Measurements from ENCODE around the gene CFAP70.

DNA sequence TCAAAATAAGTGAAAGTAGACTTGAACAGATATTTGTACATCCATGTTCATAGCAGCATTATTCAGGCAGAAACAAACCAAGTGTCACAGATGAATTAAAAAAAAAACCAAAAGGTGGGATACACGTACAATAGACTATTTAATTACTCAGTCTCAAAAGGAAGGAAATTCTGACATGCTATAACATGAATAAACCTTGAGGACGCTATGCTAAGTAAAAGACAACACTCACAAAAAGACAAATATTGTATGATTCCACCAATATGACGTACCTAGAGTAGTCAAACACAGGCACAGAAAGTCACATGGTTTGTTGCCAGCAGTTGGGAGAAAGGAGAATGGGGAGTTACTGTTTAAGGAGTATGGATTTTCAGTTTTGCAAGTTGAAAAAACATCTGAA lies 18.0 kb upstream of the CFAP70 start:
- TF ChIP-seq, protein P1, sequence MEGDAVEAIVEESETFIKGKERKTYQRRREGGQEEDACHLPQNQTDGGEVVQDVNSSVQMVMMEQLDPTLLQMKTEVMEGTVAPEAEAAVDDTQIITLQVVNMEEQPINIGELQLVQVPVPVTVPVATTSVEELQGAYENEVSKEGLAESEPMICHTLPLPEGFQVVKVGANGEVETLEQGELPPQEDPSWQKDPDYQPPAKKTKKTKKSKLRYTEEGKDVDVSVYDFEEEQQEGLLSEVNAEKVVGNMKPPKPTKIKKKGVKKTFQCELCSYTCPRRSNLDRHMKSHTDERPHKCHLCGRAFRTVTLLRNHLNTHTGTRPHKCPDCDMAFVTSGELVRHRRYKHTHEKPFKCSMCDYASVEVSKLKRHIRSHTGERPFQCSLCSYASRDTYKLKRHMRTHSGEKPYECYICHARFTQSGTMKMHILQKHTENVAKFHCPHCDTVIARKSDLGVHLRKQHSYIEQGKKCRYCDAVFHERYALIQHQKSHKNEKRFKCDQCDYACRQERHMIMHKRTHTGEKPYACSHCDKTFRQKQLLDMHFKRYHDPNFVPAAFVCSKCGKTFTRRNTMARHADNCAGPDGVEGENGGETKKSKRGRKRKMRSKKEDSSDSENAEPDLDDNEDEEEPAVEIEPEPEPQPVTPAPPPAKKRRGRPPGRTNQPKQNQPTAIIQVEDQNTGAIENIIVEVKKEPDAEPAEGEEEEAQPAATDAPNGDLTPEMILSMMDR (IDR thresholded peaks at IDR 0.05): no peak
- TF ChIP-seq, protein P2, sequence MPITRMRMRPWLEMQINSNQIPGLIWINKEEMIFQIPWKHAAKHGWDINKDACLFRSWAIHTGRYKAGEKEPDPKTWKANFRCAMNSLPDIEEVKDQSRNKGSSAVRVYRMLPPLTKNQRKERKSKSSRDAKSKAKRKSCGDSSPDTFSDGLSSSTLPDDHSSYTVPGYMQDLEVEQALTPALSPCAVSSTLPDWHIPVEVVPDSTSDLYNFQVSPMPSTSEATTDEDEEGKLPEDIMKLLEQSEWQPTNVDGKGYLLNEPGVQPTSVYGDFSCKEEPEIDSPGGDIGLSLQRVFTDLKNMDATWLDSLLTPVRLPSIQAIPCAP (CRISPR knock-in tag; IDR thresholded peaks at IDR 0.05): no peak
- TF ChIP-seq CREM (CRISPR knock-in tag; IDR thresholded peaks at IDR 0.05) (no peak), CBFB (CRISPR knock-in tag; IDR thresholded peaks at IDR 0.05; ENCODE audit: low read depth) (no peak), SMAD4 (CRISPR knock-in tag; IDR thresholded peaks at IDR 0.05) (no peak), FOXP1 (CRISPR knock-in tag; IDR thresholded peaks at IDR 0.05; ENCODE audit: borderline replicate concordance) (no peak), NFE2L1 (CRISPR knock-in tag; IDR thresholded peaks at IDR 0.05) (no peak)
- TF ChIP-seq, protein P3, sequence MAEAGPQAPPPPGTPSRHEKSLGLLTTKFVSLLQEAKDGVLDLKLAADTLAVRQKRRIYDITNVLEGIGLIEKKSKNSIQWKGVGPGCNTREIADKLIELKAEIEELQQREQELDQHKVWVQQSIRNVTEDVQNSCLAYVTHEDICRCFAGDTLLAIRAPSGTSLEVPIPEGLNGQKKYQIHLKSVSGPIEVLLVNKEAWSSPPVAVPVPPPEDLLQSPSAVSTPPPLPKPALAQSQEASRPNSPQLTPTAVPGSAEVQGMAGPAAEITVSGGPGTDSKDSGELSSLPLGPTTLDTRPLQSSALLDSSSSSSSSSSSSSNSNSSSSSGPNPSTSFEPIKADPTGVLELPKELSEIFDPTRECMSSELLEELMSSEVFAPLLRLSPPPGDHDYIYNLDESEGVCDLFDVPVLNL (CRISPR knock-in tag; IDR thresholded peaks at IDR 0.05; ENCODE audit: borderline replicate concordance, low read depth): no peak

All from WTC11 (cell line).